HCT116 (cell line): ENCODE data around the gene XDH. TPM values are rescaled to one million over a fixed set of nuclear protein-coding genes. Genes with fewer than 3 reads are reported as not detected.

Source experiments
- ATAC-seq: fragments of 200-7000 bp; cut with Tn5 transposase; 2 replicates; pipeline ENCODE4 v1.9.1; 2020; ENCODE audit warnings: mild to moderate bottlenecking, moderate library complexity
- BruUV-seq: library from RNA; stranded (reverse); fragments of 400-500 nt; replicated peaks from 2 replicates; lab custom pipeline; 2021; lab: Mats Ljungman, UMichigan
- CTCF ChIA-PET: fragments of 300-600 bp; sonication (Branson Sonifier 250); formaldehyde crosslinking; loops from one replicate; lab custom pipeline; 2021; ENCODE audit warnings: antibody characterized with exemption; lab: Charles Lee
- POLR2A ChIA-PET: fragments of 300-600, 350-600 bp; sonication (Branson Sonifier 250); formaldehyde crosslinking; loops from one replicate; lab custom pipeline; 2021; ENCODE audit warnings: antibody characterized with exemption; lab: Charles Lee
- RAD21 ChIA-PET, 2 experiments: fragments of 300-600 bp; sonication (Branson Sonifier 250); formaldehyde crosslinking; loops; one replicate each; lab custom pipeline; 2023; ENCODE audit warnings: low total read pairs in 2 of 2; ENCODE audit not compliant: uncharacterized antibody in 2 of 2, unreplicated experiment in 2 of 2, low non-redundant PET in 1 of 2; lab: Charles Lee
- DNase-seq: peaks from one replicate; pipeline ENCODE4 v3.0.0-alpha.2; 2010; ENCODE audit warnings: low read depth, low spot score
- H2AFZ ChIP-seq: fragments of 200-600 bp; shearing (Covaris generic), sonication (generic); 2 replicates; pipeline ENCODE4 v1.6.1; 2017; ENCODE audit warnings: low read depth, mixed run types, mixed read lengths, antibody characterized with exemption, low read length; ENCODE audit not compliant: poor library complexity, severe bottlenecking
- H3K27ac ChIP-seq: 2 replicates; pipeline ENCODE4 v1.5.1; 2012; ENCODE audit warnings: low read depth, low read length
- H3K27me3 ChIP-seq: fragments of 200-600 bp; sonication (generic); 2 replicates; pipeline ENCODE4 v1.6.1; 2016; ENCODE audit warnings: mixed run types, low read length, mixed read lengths; ENCODE audit not compliant: insufficient read depth
- H3K36me3 ChIP-seq, 2 experiments: fragments of 200-500 bp in 1 of 2; fragments of 200-600 bp in 1 of 2; sonication (Bioruptor generic) in 1 of 2; sonication (generic) in 1 of 2; 2 replicates each; pipeline versions ENCODE4 v1.5.1 to v1.6.1; 2014 to 2016; ENCODE audit warnings: low read length in 2 of 2, inconsistent platforms in 1 of 2, mixed read lengths in 1 of 2, mixed run types in 1 of 2; ENCODE audit not compliant: insufficient read depth in 2 of 2, control insufficient read depth in 1 of 2
- H3K4me1 ChIP-seq, 2 experiments: fragments of 200-600 bp in 1 of 2; sonication (generic) in 1 of 2; 2 replicates each; pipeline versions ENCODE4 v1.5.1 to v1.6.1; 2012 to 2017; ENCODE audit warnings: low read length in 2 of 2, inconsistent platforms in 1 of 2, mild to moderate bottlenecking in 1 of 2, mixed read lengths in 1 of 2, mixed run types in 1 of 2, moderate library complexity in 1 of 2; ENCODE audit not compliant: insufficient read depth in 2 of 2, control insufficient read depth in 1 of 2
- H3K4me2 ChIP-seq: fragments of 200-600 bp; sonication (generic); 2 replicates; pipeline ENCODE4 v1.6.1; 2017; ENCODE audit warnings: mixed run types, low read length, mixed read lengths
- H3K4me3 ChIP-seq, 2 experiments: fragments of 200-600 bp in 1 of 2; sonication (generic) in 1 of 2; replicated peaks in 1 of 2; 2 replicates each; pipeline ENCODE4 v1.5.1; 2011 to 2016; ENCODE audit warnings: low read length in 2 of 2, control low read depth in 1 of 2, low read depth in 1 of 2, mild to moderate bottlenecking in 1 of 2, mixed read lengths in 1 of 2, mixed run types in 1 of 2
- H3K79me2 ChIP-seq: fragments of 200-600 bp; sonication (generic); 2 replicates; pipeline ENCODE4 v1.6.1; 2017; ENCODE audit warnings: mild to moderate bottlenecking, mixed run types, low read length, moderate library complexity, mixed read lengths; ENCODE audit not compliant: insufficient read depth
- H3K9ac ChIP-seq: fragments of 200-600 bp; sonication (generic); 2 replicates; pipeline ENCODE4 v1.6.1; 2016; ENCODE audit warnings: low read length, mixed read lengths
- H3K9me2 ChIP-seq: fragments of 200-600 bp; sonication (generic), shearing (Covaris generic); 2 replicates; pipeline ENCODE4 v1.6.1; 2017; ENCODE audit warnings: mixed run types, mild to moderate bottlenecking, moderate library complexity; ENCODE audit not compliant: insufficient read depth
- H3K9me3 ChIP-seq, 2 experiments: fragments of 200-500 bp in 1 of 2; fragments of 200-600 bp in 1 of 2; sonication (Bioruptor generic) in 1 of 2; sonication (generic) in 1 of 2; 2 replicates each; pipeline ENCODE4 v1.6.1; 2014 to 2017; ENCODE audit warnings: low read length in 2 of 2, mixed read lengths in 2 of 2, inconsistent platforms in 1 of 2, low read depth in 1 of 2, mild to moderate bottlenecking in 1 of 2, mixed run types in 1 of 2, moderate library complexity in 1 of 2; ENCODE audit not compliant: control insufficient read depth in 1 of 2, insufficient read depth in 1 of 2
- H4K20me1 ChIP-seq: fragments of 200-600 bp; sonication (generic), shearing (Covaris generic); 2 replicates; pipeline ENCODE4 v1.6.1; 2017; ENCODE audit warnings: mixed run types, mild to moderate bottlenecking, moderate library complexity; ENCODE audit not compliant: insufficient read depth
- ATF3 ChIP-seq: IDR thresholded peaks from 2 replicates; pipeline ENCODE4 v1.6.1; 2012
- CBX3 ChIP-seq: IDR thresholded peaks from 2 replicates; pipeline ENCODE4 v1.6.1; 2012; ENCODE audit warnings: low read depth
- CTCF ChIP-seq, 3 experiments: fragments of 200-600 bp in 1 of 3; sonication (generic) in 1 of 3; IDR thresholded peaks in 2 of 3; conservative IDR thresholded peaks in 1 of 3; 2 replicates each; pipeline ENCODE4 v1.5.1; 2012 to 2017; ENCODE audit warnings: low read depth in 2 of 3, low read length in 2 of 3, antibody characterized with exemption in 1 of 3, borderline replicate concordance in 1 of 3, control low read depth in 1 of 3, mild to moderate bottlenecking in 1 of 3, mixed read lengths in 1 of 3, mixed run types in 1 of 3, moderate library complexity in 1 of 3; ENCODE audit not compliant: insufficient read depth in 1 of 3
- ELF1 ChIP-seq: IDR thresholded peaks from 2 replicates; pipeline ENCODE4 v1.6.1; 2012; ENCODE audit warnings: low read depth, borderline replicate concordance
- JUND ChIP-seq: IDR thresholded peaks from 2 replicates; pipeline ENCODE4 v1.6.1; 2012
- POLR2A ChIP-seq: IDR thresholded peaks from 2 replicates; pipeline ENCODE4 v1.7.0; 2011; ENCODE audit warnings: borderline replicate concordance; ENCODE audit not compliant: insufficient read depth, insufficient read length; ENCODE audit errors: extremely low read depth
- RAD21 ChIP-seq: IDR thresholded peaks from 2 replicates; pipeline ENCODE4 v1.6.1; 2012; ENCODE audit warnings: low read depth, mild to moderate bottlenecking
- REST ChIP-seq: IDR thresholded peaks from 2 replicates; pipeline ENCODE4 v1.6.1; 2012; ENCODE audit warnings: low read depth
- SIN3A ChIP-seq: IDR thresholded peaks from 2 replicates; pipeline ENCODE4 v1.6.1; 2012; ENCODE audit warnings: low read depth
- SRF ChIP-seq: IDR thresholded peaks from 2 replicates; pipeline ENCODE4 v1.6.1; 2012; ENCODE audit warnings: low read depth
- TCF7L2 ChIP-seq: IDR thresholded peaks from 2 replicates; pipeline ENCODE4 v1.7.0; 2011; ENCODE audit warnings: borderline replicate concordance, inconsistent platforms; ENCODE audit not compliant: insufficient read depth, insufficient read length; ENCODE audit errors: extremely low read depth
- ZBTB33 ChIP-seq: IDR thresholded peaks from 2 replicates; pipeline ENCODE4 v1.6.1; 2011; ENCODE audit warnings: mild to moderate bottlenecking, low read length, moderate library complexity; ENCODE audit not compliant: insufficient replicate concordance; ENCODE audit errors: extremely low read depth
- ZFX ChIP-seq: fragments of 450-650 bp; IDR thresholded peaks from 2 replicates; pipeline ENCODE4 v1.6.1; 2017
- intact Hi-C: fragments of 100-400 bp; cut with micrococcal nuclease; formaldehyde crosslinking; loops from 2 replicates; pipeline ENCODE4 v1.10.0; 2022
- total RNA-seq: library from RNA; stranded (reverse); gene quantifications from one replicate; pipeline ENCODE4 v1.2.1, GENCODE V29; 2021; ENCODE audit not compliant: unreplicated experiment

The XDH gene
- total RNA-seq, 1 experiment from 2014 or later, result 0.15 TPM

- RAD21 ChIA-PET, result no interaction called here
- intact Hi-C loops, result no loop called here
- H3K4me1 ChIP-seq, result peaks cover 9 to 12% of the 10 kb centered on the region in 2 experiments
- no peak overlapping the region for H3K9ac ChIP-seq
- no peak for DNase-seq
- H3K27me3 ChIP-seq, result no peaks in the 10 kb centered on the region; the same call in 1 of the 2 replicates
- POLR2A ChIA-PET, result no interaction called here
- CTCF ChIA-PET, result no interaction called here
- TF ChIP-seq ATF3, result no peak
- TF ChIP-seq REST, result no peak
- TF ChIP-seq SIN3A, result no peak
- TF ChIP-seq JUND, result no peak
- no peak for TF ChIP-seq SRF
- no peak for TF ChIP-seq RAD21
- H3K4me2 ChIP-seq, result no peak overlapping the region
- H3K36me3 ChIP-seq, result no peaks in the 10 kb centered on the region
- no peak overlapping the region for H3K27ac ChIP-seq
- BruUV-seq, result no TSS peak
- H3K79me2 ChIP-seq, result no peaks in the 10 kb centered on the region
- H4K20me1 ChIP-seq, result no peaks in the 10 kb centered on the region
- no peaks in the 10 kb centered on the region for H3K9me3 ChIP-seq
- ATAC-seq, result no peak
- no peak overlapping the region for H3K4me3 ChIP-seq
- no peaks in the 10 kb centered on the region for H3K9me2 ChIP-seq
- no peak overlapping the region for H2AFZ ChIP-seq
These were observed 11.6 kb upstream of the XDH start for GRCh38 chr2:31426096-31426495.

GRCh38 chr2:31421634-31422033 lies 7.1 kb upstream of the XDH start:
- ATAC-seq (no peak), DNase-seq (no peak)
- ChIA-PET POLR2A (no interaction called here), CTCF (no interaction called here), RAD21 (no interaction called here)
- Histone ChIP-seq H3K4me1 (no peaks in the 10 kb centered on the region), H3K9me3 (no peaks in the 10 kb centered on the region), H3K79me2 (no peaks in the 10 kb centered on the region), H3K9me2 (no peaks in the 10 kb centered on the region), H3K36me3 (no peaks in the 10 kb centered on the region), H3K27me3 (no peaks in the 10 kb centered on the region), H2AFZ (no peak overlapping the region), H4K20me1 (no peaks in the 10 kb centered on the region), H3K4me2 (no peak overlapping the region), H3K9ac (no peak overlapping the region), H3K4me3 (no peak overlapping the region), H3K27ac (no peak overlapping the region)
- no TSS peak for BruUV-seq
- intact Hi-C loops, result no loop called here
- TF ChIP-seq CBX3 (no peak), CTCF (IDR thresholded peaks at IDR 0.05 in 2 of 3, conservative IDR thresholded peaks at IDR 0.05 in 1 of 3; ENCODE audit: borderline replicate concordance in 1 of 3, insufficient read depth in 1 of 3, low read depth in 2 of 3, low read length in 2 of 3) (no peak), ELF1 (no peak), ZBTB33 (no peak), ZFX (no peak), SRF (no peak), TCF7L2 (no peak), ATF3 (no peak), POLR2A (no peak)
